Large intestine (tissue), 3 donors: Measurements from ENCODE around the gene RASIP1. TPM values are rescaled to one million over a fixed set of nuclear protein-coding genes. Genes with fewer than 3 reads are reported as not detected.
"Not testable (repeated sequence)": the region's sequence is repeated elsewhere in the genome, so short reads cannot be mapped to it uniquely, and the experiment has no call there.

Experiments
- DNase-seq, 2 donors: peaks; one replicate each; pipeline versions ENCODE4 v3.0.0 to v3.0.0-alpha.2; 2013
- H3K27ac ChIP-seq: one replicate; pipeline ENCODE4 v1.5.1; 2013; ENCODE audit warnings: low read length
- H3K27me3 ChIP-seq: 2 replicates; pipeline ENCODE4 v1.6.1; 2013; ENCODE audit warnings: low read length; ENCODE audit not compliant: control insufficient read depth, insufficient read depth
- H3K36me3 ChIP-seq: 2 replicates; pipeline ENCODE4 v1.6.1; 2013; ENCODE audit warnings: low read length; ENCODE audit not compliant: control insufficient read depth, insufficient read depth
- H3K4me1 ChIP-seq: one replicate; pipeline ENCODE4 v1.6.1; 2013; ENCODE audit warnings: low read length; ENCODE audit not compliant: control insufficient read depth, insufficient read depth
- H3K4me3 ChIP-seq: one replicate; pipeline ENCODE4 v1.5.1; 2013; ENCODE audit warnings: low read length
- H3K9me3 ChIP-seq: one replicate; pipeline ENCODE4 v1.6.1; 2013; ENCODE audit warnings: mild to moderate bottlenecking, low read depth, low read length, moderate library complexity; ENCODE audit not compliant: control insufficient read depth
- WGBS: methylation state at CpG from one replicate; pipeline ENCODE4 v1.1.5; 2013; ENCODE audit warnings: low lambda C conversion rate; ENCODE audit not compliant: insufficient coverage; 5-methylcytosine and 5-hydroxymethylcytosine counted together
- polyA plus RNA-seq: library from polyadenylated mRNA; unstranded; fragments of 120-200 nt; gene quantifications from one replicate; pipeline ENCODE4 v1.2.1, GENCODE V29; 2013

RASIP1 gene
- polyA plus RNA-seq, 1 donor: 6.9 TPM

GRCh38 chr19:48702701-48703100 lies 37.7 kb downstream of the RASIP1 start:
- Histone ChIP-seq H3K9me3 (peaks cover 15% of the 10 kb centered on the region), H3K4me3 (no peak overlapping the region), H3K4me1 (peaks cover 8% of the 10 kb centered on the region), H3K27ac (no peak overlapping the region), H3K36me3 (peaks cover 28% of the 10 kb centered on the region), H3K27me3 (no peaks in the 10 kb centered on the region)
- DNase-seq: no peak
- no CpG with 5 or more reads among the region's 13 CpGs for WGBS

GRCh38 chr19:48698046-48698445 lies 42.4 kb downstream of the RASIP1 start:
- peak in 1 of 2 donors; percentile 32 for DNase-seq
- 0% methylated on average over 1 of the region's 4 CpGs for WGBS
- peaks cover 12% of the 10 kb centered on the region for H3K9me3 ChIP-seq
- peaks cover 19% of the 10 kb centered on the region for H3K4me1 ChIP-seq
- peaks cover 9% of the 10 kb centered on the region for H3K27me3 ChIP-seq
- H3K36me3 ChIP-seq: peaks cover 15% of the 10 kb centered on the region
- peak overlapping the region; percentile 5 for H3K4me3 ChIP-seq
- H3K27ac ChIP-seq: no peak overlapping the region

GRCh38 chr19:48696353-48697010 lies 43.9 kb downstream of the RASIP1 start:
- Histone ChIP-seq H3K27ac (peak overlapping the region; percentile 97), H3K9me3 (peaks cover 8% of the 10 kb centered on the region), H3K27me3 (peaks cover 9% of the 10 kb centered on the region), H3K4me3 (peak overlapping the region; percentile 71), H3K4me1 (peaks cover 19% of the 10 kb centered on the region), H3K36me3 (peaks cover 6% of the 10 kb centered on the region)
- no CpG with 5 or more reads among the region's 34 CpGs for WGBS
- DNase-seq: peak in 1 of 2 donors; percentile 62

- Histone ChIP-seq H3K4me1 (peaks cover 19% of the 10 kb centered on the region), H3K27me3 (peaks cover 9% of the 10 kb centered on the region), H3K9me3 (peaks cover 8% of the 10 kb centered on the region), H3K4me3 (peak within 1 kb of the TSS; percentile 71), H3K27ac (peak within 1 kb of the TSS; percentile 97), H3K36me3 (peaks cover 2% of the 10 kb centered on the region)
- no CpG with 5 or more reads among the region's 16 CpGs for WGBS
- DNase-seq: peak; percentile 96 to 97
These were observed 44.6 kb downstream of the RASIP1 start, which contains the start of gene FUT2 for GRCh38 chr19:48695743-48696352. TSS of gene FUT2 (plus strand) at chr19:48695971. CDS start at chr19:48702957, 6,986 bp downstream.

GRCh38 chr19:48693629-48694028 lies 46.8 kb downstream of the RASIP1 start:
- H3K9me3 ChIP-seq, H3K27me3 ChIP-seq, H3K36me3 ChIP-seq, H3K27ac ChIP-seq, H3K4me3 ChIP-seq, DNase-seq: not testable (repeated sequence)
- WGBS: no CpG with 5 or more reads among the region's 9 CpGs
- H3K4me1 ChIP-seq: peaks cover 19% of the 10 kb centered on the region

- WGBS: no CpG with 5 or more reads among the region's 7 CpGs
- H3K4me3 ChIP-seq: no peak overlapping the region
- H3K9me3 ChIP-seq: peaks cover 8% of the 10 kb centered on the region
- DNase-seq: no peak
- no peaks in the 10 kb centered on the region for H3K27me3 ChIP-seq
- H3K27ac ChIP-seq: no peak overlapping the region
- peaks cover 36% of the 10 kb centered on the region for H3K4me1 ChIP-seq
- no peaks in the 10 kb centered on the region for H3K36me3 ChIP-seq
These were observed 51.0 kb downstream of the RASIP1 start for GRCh38 chr19:48689449-48689848.

- H3K36me3 ChIP-seq: no peaks in the 10 kb centered on the region
- no CpG with 5 or more reads among the region's 3 CpGs for WGBS
- no peak overlapping the region for H3K4me3 ChIP-seq
- no peaks in the 10 kb centered on the region for H3K9me3 ChIP-seq
- peak; percentile 56 to 82 for DNase-seq
- H3K27ac ChIP-seq: peak overlapping the region; percentile 91
- peaks cover 39% of the 10 kb centered on the region for H3K4me1 ChIP-seq
- no peaks in the 10 kb centered on the region for H3K27me3 ChIP-seq
These were observed 52.6 kb downstream of the RASIP1 start for GRCh38 chr19:48687776-48688175.

- not testable (repeated sequence) for H3K9me3 ChIP-seq, H3K27me3 ChIP-seq, H3K4me3 ChIP-seq, DNase-seq, H3K36me3 ChIP-seq
- H3K4me1 ChIP-seq: peaks cover 39% of the 10 kb centered on the region
- peak overlapping the region; percentile 91 for H3K27ac ChIP-seq
- WGBS: no CpG with 5 or more reads among the region's 7 CpGs
These were observed 53.8 kb downstream of the RASIP1 start for GRCh38 chr19:48686637-48687036.

- DNase-seq: no peak
- no peaks in the 10 kb centered on the region for H3K36me3 ChIP-seq
- WGBS: 90% methylated on average over 2 of the region's 3 CpGs
- no peaks in the 10 kb centered on the region for H3K27me3 ChIP-seq
- no peaks in the 10 kb centered on the region for H3K9me3 ChIP-seq
- peaks cover 39% of the 10 kb centered on the region for H3K4me1 ChIP-seq
- no peak overlapping the region for H3K4me3 ChIP-seq
- H3K27ac ChIP-seq: no peak overlapping the region
These were observed 54.3 kb downstream of the RASIP1 start for GRCh38 chr19:48686088-48686487.

- H3K9me3 ChIP-seq: peaks cover 1% of the 10 kb centered on the region
- peak overlapping the region; percentile 42 for H3K27ac ChIP-seq
- no peaks in the 10 kb centered on the region for H3K27me3 ChIP-seq
- H3K36me3 ChIP-seq: no peaks in the 10 kb centered on the region
- peak; percentile 42 to 67 for DNase-seq
- H3K4me1 ChIP-seq: peaks cover 39% of the 10 kb centered on the region
- H3K4me3 ChIP-seq: no peak overlapping the region
- WGBS: no CpG with 5 or more reads among the region's 9 CpGs
These were observed 54.8 kb downstream of the RASIP1 start for GRCh38 chr19:48685583-48685982.
